IPS DF 6.9 (cell line): ENCODE results near the gene ITPR1.

ENCODE experiments used
- DNase-seq: peaks from one replicate; pipeline ENCODE4 v3.0.0-alpha.2; 2013; ENCODE audit warnings: low read depth, low spot score
- H3K27ac ChIP-seq: one replicate; pipeline ENCODE4 v1.5.1; 2013; ENCODE audit warnings: low read length, control low read depth
- H3K27me3 ChIP-seq: 2 replicates; pipeline ENCODE4 v1.6.1; 2013; ENCODE audit warnings: mild to moderate bottlenecking, low read length; ENCODE audit not compliant: control insufficient read depth, insufficient read depth
- H3K36me3 ChIP-seq: 2 replicates; pipeline ENCODE4 v1.6.1; 2013; ENCODE audit warnings: low read length; ENCODE audit not compliant: control insufficient read depth, insufficient read depth
- H3K4me1 ChIP-seq: 2 replicates; pipeline ENCODE4 v1.6.1; 2013; ENCODE audit warnings: low read length; ENCODE audit not compliant: control insufficient read depth, insufficient read depth
- H3K4me3 ChIP-seq: 2 replicates; pipeline ENCODE4 v1.5.1; 2013; ENCODE audit warnings: mild to moderate bottlenecking, low read length
- H3K9me3 ChIP-seq: 2 replicates; pipeline ENCODE4 v1.6.1; 2013; ENCODE audit warnings: low read length, inconsistent platforms; ENCODE audit not compliant: control insufficient read depth, insufficient read depth
- WGBS: extraction: QIAGEN DNeasy Blood & Tissue Kit; methylation state at CpG from one replicate; pipeline ENCODE4 v1.1.7; 2013; ENCODE audit warnings: mixed read lengths, missing lambda C conversion rate; ENCODE audit not compliant: insufficient read length, insufficient coverage; 5-methylcytosine and 5-hydroxymethylcytosine counted together

ITPR1 gene

GRCh38 chr3:4533489-4534443 lies 40.6 kb downstream of the ITPR1 start:
- Histone ChIP-seq H3K36me3 (no peaks in the 10 kb centered on the region), H3K4me1 (no peaks in the 10 kb centered on the region), H3K27ac (no peak overlapping the region), H3K27me3 (no peaks in the 10 kb centered on the region), H3K9me3 (no peaks in the 10 kb centered on the region), H3K4me3 (no peak overlapping the region)
- WGBS: no CpG with 5 or more reads among the region's 14 CpGs
- no peak for DNase-seq

GRCh38 chr3:4534906-4535305 lies 41.8 kb downstream of the ITPR1 start:
- Histone ChIP-seq H3K27me3 (no peaks in the 10 kb centered on the region), H3K36me3 (no peaks in the 10 kb centered on the region), H3K4me3 (no peak overlapping the region), H3K4me1 (no peaks in the 10 kb centered on the region), H3K27ac (no peak overlapping the region), H3K9me3 (no peaks in the 10 kb centered on the region)
- no peak for DNase-seq
- no CpG with 5 or more reads among the region's 5 CpGs for WGBS

GRCh38 chr3:4536260-4536659 lies 43.1 kb downstream of the ITPR1 start:
- Histone ChIP-seq H3K36me3 (no peaks in the 10 kb centered on the region), H3K27me3 (no peaks in the 10 kb centered on the region), H3K9me3 (no peaks in the 10 kb centered on the region), H3K27ac (no peak overlapping the region), H3K4me3 (no peak overlapping the region), H3K4me1 (no peaks in the 10 kb centered on the region)
- 100% methylated on average over 1 of the region's 1 CpG for WGBS
- no peak for DNase-seq

- Histone ChIP-seq H3K27me3 (no peaks in the 10 kb centered on the region), H3K4me3 (no peak overlapping the region), H3K36me3 (no peaks in the 10 kb centered on the region), H3K4me1 (no peaks in the 10 kb centered on the region), H3K9me3 (no peaks in the 10 kb centered on the region), H3K27ac (no peak overlapping the region)
- WGBS: no CpG with 5 or more reads among the region's 4 CpGs
- DNase-seq: no peak
Observed at GRCh38 chr3:4540267-4540666, 47.1 kb downstream of the ITPR1 start.

GRCh38 chr3:4543110-4543509 lies 50.0 kb downstream of the ITPR1 start:
- Histone ChIP-seq H3K36me3 (no peaks in the 10 kb centered on the region), H3K4me1 (no peaks in the 10 kb centered on the region), H3K27me3 (no peaks in the 10 kb centered on the region), H3K27ac (no peak overlapping the region), H3K9me3 (no peaks in the 10 kb centered on the region), H3K4me3 (no peak overlapping the region)
- no CpG with 5 or more reads among the region's 2 CpGs for WGBS
- no peak for DNase-seq

GRCh38 chr3:4546346-4547178 lies 53.4 kb downstream of the ITPR1 start:
- Histone ChIP-seq H3K4me3 (no peak overlapping the region), H3K27me3 (no peaks in the 10 kb centered on the region), H3K27ac (no peak overlapping the region), H3K9me3 (no peaks in the 10 kb centered on the region), H3K36me3 (no peaks in the 10 kb centered on the region), H3K4me1 (no peaks in the 10 kb centered on the region)
- WGBS: no CpG with 5 or more reads among the region's 9 CpGs
- DNase-seq: no peak

- Histone ChIP-seq H3K27me3 (no peaks in the 10 kb centered on the region), H3K4me1 (no peaks in the 10 kb centered on the region), H3K27ac (no peak overlapping the region), H3K4me3 (no peak overlapping the region), H3K36me3 (no peaks in the 10 kb centered on the region), H3K9me3 (no peaks in the 10 kb centered on the region)
- no CpG with 5 or more reads among the region's 4 CpGs for whole genome bisulfite sequencing
- no peak for DNase-seq
Observed at GRCh38 chr3:4547799-4548198, 54.7 kb downstream of the ITPR1 start.

GRCh38 chr3:4548356-4548755 lies 55.2 kb downstream of the ITPR1 start:
- Histone ChIP-seq H3K9me3 (no peaks in the 10 kb centered on the region), H3K27ac (no peak overlapping the region), H3K36me3 (no peaks in the 10 kb centered on the region), H3K4me1 (no peaks in the 10 kb centered on the region), H3K4me3 (no peak overlapping the region), H3K27me3 (no peaks in the 10 kb centered on the region)
- no CpG with 5 or more reads among the region's 4 CpGs for WGBS
- no peak for DNase-seq

GRCh38 chr3:4548780-4549179 lies 55.6 kb downstream of the ITPR1 start:
- no peak for DNase-seq

GRCh38 chr3:4549896-4550295 lies 56.7 kb downstream of the ITPR1 start:
- Histone ChIP-seq H3K27ac (no peak overlapping the region), H3K36me3 (no peaks in the 10 kb centered on the region), H3K27me3 (no peaks in the 10 kb centered on the region), H3K9me3 (no peaks in the 10 kb centered on the region), H3K4me3 (no peak overlapping the region), H3K4me1 (no peaks in the 10 kb centered on the region)
- no CpG with 5 or more reads among the region's 4 CpGs for WGBS
- DNase-seq: no peak

More at GRCh38 chr3:4548780-4549179, 55.6 kb downstream of the ITPR1 start:
- H3K27me3 ChIP-seq: no peaks in the 10 kb centered on the region
- no peak overlapping the region for H3K27ac ChIP-seq
- WGBS: no CpG with 5 or more reads among the region's 2 CpGs
- H3K4me3 ChIP-seq: no peak overlapping the region
- H3K9me3 ChIP-seq: no peaks in the 10 kb centered on the region
- H3K36me3 ChIP-seq: no peaks in the 10 kb centered on the region
- no peaks in the 10 kb centered on the region for H3K4me1 ChIP-seq
